Thoracic aorta (tissue), 2 donors: Measurements from ENCODE around the gene CHD9NB. TPM values are rescaled to one million over a fixed set of nuclear protein-coding genes. Genes with fewer than 3 reads are reported as not detected.
A peak's percentile ranks its signal among the peaks of the same experiment; 100 is the strongest.

Experiments used
- ATAC-seq: fragments of 150-250 bp; one replicate; pipeline ENCODE4 v1.8.0; 2017; ENCODE audit warnings: low read depth; ENCODE audit not compliant: insufficient number of reproducible peaks, low FRiP score
- DNase-seq: peaks from one replicate; pipeline ENCODE4 v3.0.0-alpha.2; 2020; ENCODE audit warnings: low spot score
- H3K27ac ChIP-seq, 2 donors: fragments of 200-600 bp; sonication (generic); 1 replicate in 1 of 2; 2 replicates in 1 of 2; pipeline ENCODE4 v1.5.1; 2016; ENCODE audit warnings: mild to moderate bottlenecking in 2 of 2, moderate library complexity in 2 of 2
- H3K27me3 ChIP-seq: fragments of 200-600 bp; sonication (generic); replicated peaks from 2 replicates; pipeline ENCODE4 v1.6.0; 2016; ENCODE audit warnings: mild to moderate bottlenecking; ENCODE audit not compliant: insufficient read depth
- H3K36me3 ChIP-seq: fragments of 200-600 bp; sonication (generic); one replicate; pipeline ENCODE4 v1.5.1; 2016
- H3K4me1 ChIP-seq, 2 donors: fragments of 200-600 bp; sonication (generic); 1 replicate in 1 of 2; 2 replicates in 1 of 2; pipeline versions ENCODE4 v1.5.1 to v1.6.0; 2016; ENCODE audit warnings: low read depth in 2 of 2, mild to moderate bottlenecking in 1 of 2; ENCODE audit not compliant: control insufficient read depth in 1 of 2
- H3K4me3 ChIP-seq: fragments of 200-600 bp; sonication (generic); 2 replicates; pipeline ENCODE4 v1.5.1; 2016; ENCODE audit warnings: mild to moderate bottlenecking
- H3K9me3 ChIP-seq: fragments of 200-600 bp; sonication (generic); 2 replicates; pipeline ENCODE4 v1.5.1; 2016
- total RNA-seq, 2 donors: library from RNA; depleted of rRNA; stranded (reverse); fragments of >200 nt; gene quantifications; one replicate each; pipeline versions ENCODE4 v1.1.0 to v1.2.3, GENCODE V29; 2016
- TF ChIP-seq, protein P1 (sequence below): fragments of 200-600 bp; sonication (generic); IDR thresholded peaks from one replicate; pipeline ENCODE4 v1.5.1; 2019; ENCODE audit warnings: antibody characterized with exemption

Gene CHD9NB
- total RNA-seq, 2 donors from 2014 or later = 0.85 to 2.3 TPM

DNA sequence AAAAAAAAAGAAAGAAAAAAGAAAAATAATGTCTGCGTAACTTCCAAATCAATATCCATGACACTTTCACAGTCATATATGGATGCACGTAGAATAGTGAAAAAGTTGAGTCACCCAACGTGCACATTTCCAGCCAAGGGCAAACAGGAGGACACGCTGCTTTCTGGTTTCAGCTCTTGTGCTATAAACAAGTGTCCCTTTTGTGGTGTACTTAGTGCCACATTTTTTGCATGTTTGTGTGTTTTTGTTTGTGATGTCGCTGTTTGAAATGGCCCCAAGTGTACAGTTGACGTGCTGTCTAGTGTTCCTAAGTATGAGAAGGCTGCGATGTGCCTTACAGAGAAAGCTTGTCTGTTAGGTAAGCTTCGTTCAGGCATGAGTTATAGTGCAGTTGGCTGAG, 5.0 kb upstream of the CHD9NB start:
- no peaks in the 10 kb centered on the region for H3K36me3 ChIP-seq
- TF ChIP-seq, protein P1, sequence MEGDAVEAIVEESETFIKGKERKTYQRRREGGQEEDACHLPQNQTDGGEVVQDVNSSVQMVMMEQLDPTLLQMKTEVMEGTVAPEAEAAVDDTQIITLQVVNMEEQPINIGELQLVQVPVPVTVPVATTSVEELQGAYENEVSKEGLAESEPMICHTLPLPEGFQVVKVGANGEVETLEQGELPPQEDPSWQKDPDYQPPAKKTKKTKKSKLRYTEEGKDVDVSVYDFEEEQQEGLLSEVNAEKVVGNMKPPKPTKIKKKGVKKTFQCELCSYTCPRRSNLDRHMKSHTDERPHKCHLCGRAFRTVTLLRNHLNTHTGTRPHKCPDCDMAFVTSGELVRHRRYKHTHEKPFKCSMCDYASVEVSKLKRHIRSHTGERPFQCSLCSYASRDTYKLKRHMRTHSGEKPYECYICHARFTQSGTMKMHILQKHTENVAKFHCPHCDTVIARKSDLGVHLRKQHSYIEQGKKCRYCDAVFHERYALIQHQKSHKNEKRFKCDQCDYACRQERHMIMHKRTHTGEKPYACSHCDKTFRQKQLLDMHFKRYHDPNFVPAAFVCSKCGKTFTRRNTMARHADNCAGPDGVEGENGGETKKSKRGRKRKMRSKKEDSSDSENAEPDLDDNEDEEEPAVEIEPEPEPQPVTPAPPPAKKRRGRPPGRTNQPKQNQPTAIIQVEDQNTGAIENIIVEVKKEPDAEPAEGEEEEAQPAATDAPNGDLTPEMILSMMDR = no peak
- no peak overlapping the region for H3K4me3 ChIP-seq
- ATAC-seq (no peak), DNase-seq (no peak)
- peaks cover 17 to 23% of the 10 kb centered on the region in 2 donors for H3K4me1 ChIP-seq
- H3K9me3 ChIP-seq = no peaks in the 10 kb centered on the region
- H3K27ac ChIP-seq = no peak overlapping the region
- H3K27me3 ChIP-seq = no peaks in the 10 kb centered on the region

- Histone ChIP-seq H3K4me1 (peaks cover 23 to 24% of the 10 kb centered on the region in 2 donors), H3K4me3 (peak overlapping the region; percentile 81), H3K27ac (peak overlapping the region in 1 of 2 donors; percentile 71), H3K9me3 (no peaks in the 10 kb centered on the region), H3K27me3 (no peaks in the 10 kb centered on the region), H3K36me3 (no peaks in the 10 kb centered on the region)
- TF ChIP-seq, protein P1 = no peak
- no peak for DNase-seq
- ATAC-seq = no peak
Observed at GRCh38 chr16:53056392-53056881, 3.7 kb upstream of the CHD9NB start.

DNA sequence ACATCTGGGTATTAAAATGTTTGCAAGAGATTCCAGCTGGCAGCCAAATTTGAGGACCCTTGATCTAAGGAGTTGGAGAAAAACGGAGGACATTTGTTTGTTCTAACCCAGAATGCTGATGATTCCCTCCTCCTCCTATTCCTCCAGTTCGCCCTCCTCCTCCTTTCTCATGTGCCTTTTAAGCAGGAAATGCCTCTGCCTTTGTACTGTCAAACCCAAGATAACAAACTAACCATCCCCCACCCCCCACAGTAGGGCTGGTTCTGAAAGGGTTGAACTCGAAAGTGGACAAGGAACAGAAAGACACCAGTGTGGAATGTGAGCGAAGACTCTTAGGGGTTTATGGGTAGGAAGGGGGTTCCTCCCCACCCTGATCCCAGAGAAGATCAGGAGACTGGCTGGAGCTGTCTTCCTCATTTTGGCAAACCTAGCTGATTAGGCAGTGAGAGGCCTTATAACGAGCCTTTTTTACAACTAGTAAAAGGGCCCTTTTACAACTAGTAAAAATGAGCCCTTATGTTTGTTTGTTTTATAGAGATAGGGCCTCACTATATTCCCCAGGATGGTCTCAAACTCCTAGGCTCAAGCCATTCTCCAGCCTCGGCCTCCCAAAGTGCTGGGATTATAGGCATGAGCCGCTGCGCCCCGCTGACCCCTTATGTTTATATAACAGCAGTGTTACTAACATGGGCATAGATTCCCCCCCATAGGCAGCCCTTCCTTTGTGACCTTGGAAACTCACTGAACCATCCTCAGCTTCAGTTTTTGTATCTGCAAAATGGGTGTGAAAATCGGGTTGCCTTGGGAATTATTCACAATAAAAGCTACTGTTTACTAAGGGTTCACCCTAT, 3.1 kb upstream of the CHD9NB start:
- TF ChIP-seq, protein P1 = no peak
- H3K4me3 ChIP-seq = peak overlapping the region; percentile 81
- H3K27me3 ChIP-seq = no peaks in the 10 kb centered on the region
- H3K9me3 ChIP-seq = no peaks in the 10 kb centered on the region
- H3K27ac ChIP-seq = peak overlapping the region; percentile 71 to 77
- no peak for DNase-seq
- no peak for ATAC-seq
- H3K4me1 ChIP-seq = peaks cover 23 to 24% of the 10 kb centered on the region in 2 donors
- H3K36me3 ChIP-seq = no peaks in the 10 kb centered on the region

GRCh38 chr16:53054670-53055485, 2.2 kb upstream of the CHD9NB start, which contains the start of gene CHD9:
Gene CHD9, plus strand, starts transcription at chr16:53054991. Its CDS starts 101,099 bp downstream, at chr16:53156090.
- peak; percentile 13 for DNase-seq
- peaks cover 23 to 24% of the 10 kb centered on the region in 2 donors for H3K4me1 ChIP-seq

More at GRCh38 chr16:53054670-53055485, 2.2 kb upstream of the CHD9NB start, which contains the start of gene CHD9:
- peak within 1 kb of the TSS; percentile 71 to 77 for H3K27ac ChIP-seq
- ATAC-seq = peak; percentile 85
- peak within 1 kb of the TSS; percentile 81 for H3K4me3 ChIP-seq
- no peaks in the 10 kb centered on the region for H3K36me3 ChIP-seq
- TF ChIP-seq, protein P1 = peak; percentile 99
- no peaks in the 10 kb centered on the region for H3K27me3 ChIP-seq
- H3K9me3 ChIP-seq = no peaks in the 10 kb centered on the region
